SK-N-MC (cell line): ENCODE results near the gene AFMID.

Experiments
- EZH2 ChIP-seq: fragments of 200-600 bp; sonication (generic); IDR thresholded peaks from one replicate; pipeline ENCODE4 v1.6.1; 2017; ENCODE audit warnings: antibody characterized with exemption
- POLR2AphosphoS5 ChIP-seq: IDR thresholded peaks from 2 replicates; pipeline ENCODE4 v1.6.1; 2012; ENCODE audit warnings: mild to moderate bottlenecking, low read depth, low read length, borderline replicate concordance

DNA sequence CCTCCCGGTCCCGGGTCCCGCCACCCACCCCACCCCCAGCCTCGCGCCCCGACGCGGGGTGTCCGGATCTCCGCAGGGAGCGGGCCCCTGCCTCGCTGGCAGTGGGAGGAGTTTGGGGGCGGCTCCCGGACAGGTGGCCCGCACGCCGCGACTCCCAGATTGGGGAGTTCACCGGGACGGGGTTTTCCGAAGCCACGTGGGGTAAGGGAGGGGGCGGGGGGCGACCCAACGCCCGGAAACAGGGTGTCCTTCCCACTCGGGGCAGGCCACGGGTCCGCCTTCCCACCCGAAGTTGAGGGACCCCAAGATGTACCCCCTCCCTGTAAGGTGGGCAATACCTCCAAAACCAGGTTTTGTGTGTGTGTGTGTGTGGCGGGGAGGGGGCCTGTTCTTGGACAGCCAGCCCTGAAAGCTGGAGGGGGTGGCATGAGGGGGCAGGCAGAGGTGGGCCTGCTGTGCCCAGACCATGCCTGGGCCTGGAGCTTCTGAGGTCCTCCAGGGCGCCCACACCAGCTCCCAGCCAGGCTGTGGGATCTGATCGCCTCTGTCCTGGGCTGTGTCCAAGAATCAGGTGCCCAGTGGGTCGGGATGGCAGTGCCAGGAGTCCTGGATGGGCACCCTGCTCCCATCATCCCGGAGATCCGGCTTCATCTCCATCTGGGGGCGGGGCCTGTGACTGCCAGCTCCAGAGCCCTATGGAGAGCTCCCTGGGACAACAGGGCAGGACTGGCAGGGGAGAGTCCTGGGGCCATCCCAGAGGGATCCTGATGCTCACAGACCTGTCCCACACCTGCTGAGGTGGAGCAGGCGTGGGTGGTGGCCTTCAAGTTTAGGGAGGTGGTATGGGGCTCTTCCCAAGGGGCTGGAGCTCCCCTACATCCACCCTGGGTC, 18.0 kb upstream of the AFMID start:
- TF ChIP-seq EZH2, result no peak
- no peak; the same call in 1 of the 2 replicates for TF ChIP-seq POLR2AphosphoS5
